ENCODE results near the gene ARL8A. TPM values are rescaled to one million over a fixed set of nuclear protein-coding genes. Genes with fewer than 3 reads are reported as not detected.

ARL8A gene
- total and polyA plus RNA-seq, 10 of the 15 experiments (the other 5 are each of a cell fraction or from before 2014, with no cell fraction given) = 0.34 to 49.2 (median 15.4) TPM

GRCh38 chr1:202176949-202177927, 32.7 kb upstream of the ARL8A start (continued):
- TF ChIP-seq ZNF217 (IDR thresholded peaks at IDR 0.05) (no peak), RFX5 (IDR thresholded peaks at IDR 0.05; ENCODE audit: low read depth, low read length) (no peak)

DNA sequence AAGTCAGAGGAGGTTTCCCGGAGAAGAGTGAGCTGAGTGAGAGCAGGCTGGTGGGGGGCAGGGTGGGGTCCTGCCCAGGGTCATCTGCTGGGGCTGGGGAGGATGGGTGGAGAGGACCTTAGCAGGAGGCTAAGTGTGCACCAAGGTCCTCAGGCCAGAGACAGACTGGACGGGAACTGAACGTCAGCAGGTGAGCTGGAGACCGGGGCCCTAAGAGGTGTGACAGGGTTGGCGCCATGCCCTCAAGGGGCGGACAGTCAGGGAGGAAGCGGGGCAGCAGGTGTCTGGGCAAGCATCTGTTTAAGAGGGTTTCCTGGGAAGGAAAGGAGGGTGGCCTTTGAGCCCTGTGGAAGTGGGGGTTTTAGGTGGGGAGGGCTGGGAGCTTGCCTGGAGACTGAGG, 29.5 kb upstream of the ARL8A start:
- Histone ChIP-seq H4K20me1 (ENCODE audit: control insufficient read depth, insufficient read depth) (no peaks in the 10 kb centered on the region), H3K27me3 (replicated peaks in 1 of 2; ENCODE audit: control insufficient read depth in 2 of 2, insufficient read depth in 2 of 2, low read length in 1 of 2) (no peaks in the 10 kb centered on the region), H3K4me2 (ENCODE audit: control insufficient read depth, insufficient read depth) (no peak overlapping the region), H3K79me2 (ENCODE audit: control insufficient read depth, insufficient read depth, low read length) (no peaks in the 10 kb centered on the region), H2AFZ (ENCODE audit: control insufficient read depth, low read depth, low read length) (no peak overlapping the region), H3K27ac (ENCODE audit: control insufficient read depth, insufficient read depth) (no peak overlapping the region), H3K4me3 (no peak overlapping the region), H3K9ac (ENCODE audit: control insufficient read depth, insufficient read depth, low read length) (no peak overlapping the region), H3K9me3 (replicated peaks; ENCODE audit: control insufficient read depth, insufficient read depth, low read length) (no peaks in the 10 kb centered on the region), H3K36me3 (ENCODE audit: control insufficient read depth in 2 of 2, insufficient read depth in 2 of 2, low read length in 1 of 2) (no peaks in the 10 kb centered on the region), H3K4me1 (ENCODE audit: control insufficient read depth, insufficient read depth, low read length) (no peaks in the 10 kb centered on the region)
- TF ChIP-seq RBBP5 (conservative IDR thresholded peaks at IDR 0.05) = no peak
- TF ChIP-seq POLR2A (IDR thresholded peaks at IDR 0.05; ENCODE audit: low read depth, low read length) = 0 out of 2 replicates have a peak, but pooled peaks have one; percentile 5
- SMC1A ChIA-PET (ENCODE audit: uncharacterized antibody, unreplicated experiment) = interaction anchor here (1.5 to 3.0 kb wide), 2 partner anchors 10 to 19 kb away, joined by 4 to 10 read pairs; no protein-coding TSS in a partner anchor
- intact Hi-C loops (cut with micrococcal nuclease; ENCODE audit: unreplicated experiment) (no loop called here), in situ Hi-C loops (cut with MboI) (no loop called here)
- DNase-seq (ENCODE audit: low read depth, low spot score) (no peak), FAIRE-seq (no peak), ATAC-seq (no peak)
- RAD21 ChIA-PET (ENCODE audit: unreplicated experiment) = interaction anchor here (1.7 kb wide), 1 partner anchor 8 kb away, joined by 6 read pairs; no protein-coding TSS in a partner anchor
- BruUV-seq (replicated peaks) = no TSS peak
- CTCF ChIA-PET = interaction anchor here (1.2 to 3.6 kb wide), 8 partner anchors 8 to 38 kb away, joined by 3 to 20 read pairs (median 5); partner anchors contain the start of genes LGR6 and PTPN7
- POLR2A ChIA-PET = interaction anchor here (0.5 kb wide), 1 partner anchor 220 kb away, joined by 3 read pairs; no protein-coding TSS in a partner anchor
- WGBS (ENCODE audit: insufficient coverage, insufficient replicate concordance, low lambda C conversion rate, missing lambda C conversion rate) = 49% methylated on average over 7 of the region's 7 CpGs

GRCh38 chr1:202172015-202172355, 27.4 kb upstream of the ARL8A start:
- Histone ChIP-seq H2AFZ (ENCODE audit: control insufficient read depth, low read depth, low read length) (no peak overlapping the region), H3K9me3 (replicated peaks; ENCODE audit: control insufficient read depth, insufficient read depth, low read length) (no peaks in the 10 kb centered on the region), H3K4me3 (no peak overlapping the region), H3K4me2 (ENCODE audit: control insufficient read depth, insufficient read depth) (no peak overlapping the region), H3K27me3 (replicated peaks in 1 of 2; ENCODE audit: control insufficient read depth in 2 of 2, insufficient read depth in 2 of 2, low read length in 1 of 2) (no peaks in the 10 kb centered on the region), H3K27ac (ENCODE audit: control insufficient read depth, insufficient read depth) (no peak overlapping the region), H3K79me2 (ENCODE audit: control insufficient read depth, insufficient read depth, low read length) (no peaks in the 10 kb centered on the region), H3K36me3 (ENCODE audit: control insufficient read depth in 2 of 2, insufficient read depth in 2 of 2, low read length in 1 of 2) (no peaks in the 10 kb centered on the region), H4K20me1 (ENCODE audit: control insufficient read depth, insufficient read depth) (no peaks in the 10 kb centered on the region), H3K9ac (ENCODE audit: control insufficient read depth, insufficient read depth, low read length) (no peak overlapping the region), H3K4me1 (ENCODE audit: control insufficient read depth, insufficient read depth, low read length) (no peaks in the 10 kb centered on the region)
- no peak for FAIRE-seq
- peak; percentile 46; the same call in 2 of the 3 replicates for ATAC-seq
- ChIA-PET RAD21 (ENCODE audit: unreplicated experiment) (no interaction called here), CTCF (interaction anchor here (2.8 kb wide), 1 partner anchor 17 kb away, joined by 10 read pairs; no protein-coding TSS in a partner anchor), SMC1A (ENCODE audit: uncharacterized antibody, unreplicated experiment) (no interaction called here), POLR2A (no interaction called here)
- intact Hi-C loops (cut with micrococcal nuclease; ENCODE audit: unreplicated experiment) (no loop called here), in situ Hi-C loops (cut with MboI) (no loop called here)
- TF ChIP-seq HDGF (IDR thresholded peaks at IDR 0.05) (no peak), POLR2A (IDR thresholded peaks at IDR 0.05; ENCODE audit: low read depth, low read length) (no peak), TCF3 (IDR thresholded peaks at IDR 0.05; ENCODE audit: borderline replicate concordance, insufficient read depth, low read depth, low read length) (no peak)
- DNase-seq (ENCODE audit: low read depth, low spot score) = no peak
- 100% methylated on average over 5 of the region's 5 CpGs for WGBS (ENCODE audit: insufficient coverage, insufficient replicate concordance, low lambda C conversion rate, missing lambda C conversion rate)
- no TSS peak for BruUV-seq (replicated peaks)

Data from GM12878 (cell line).